ENCODE results near the gene PLSCR5.

DNA sequence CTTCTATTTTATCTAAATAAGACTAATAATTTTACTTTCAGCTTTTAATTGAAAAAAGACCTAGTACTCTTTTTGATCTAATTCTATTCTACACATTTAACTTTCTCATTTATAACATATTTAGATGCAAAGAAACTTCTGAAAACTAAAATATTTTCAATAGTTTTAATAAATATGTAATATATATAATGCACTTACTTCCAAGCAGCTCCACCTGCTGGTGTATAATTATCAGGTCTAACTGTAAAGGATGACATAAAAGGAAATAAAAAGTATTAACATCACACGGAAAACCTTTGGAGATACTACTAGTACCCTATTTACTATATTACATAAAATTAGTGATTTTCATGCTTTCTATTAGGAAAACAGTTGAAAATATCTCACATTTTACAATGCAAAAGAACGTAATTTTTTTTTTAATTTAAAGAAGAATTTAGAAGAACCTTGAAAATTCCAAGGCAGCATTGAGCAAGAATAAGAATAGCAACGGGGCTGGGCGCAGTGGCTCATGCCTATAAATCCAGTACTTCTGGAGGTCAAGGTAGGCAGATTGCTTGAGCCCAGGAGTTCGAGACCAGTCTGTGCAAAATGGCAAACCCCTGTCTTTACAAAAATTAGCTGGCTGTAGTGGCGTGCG lies 10.2 kb downstream of the PLSCR5 start:
- TF ChIP-seq, protein P1, sequence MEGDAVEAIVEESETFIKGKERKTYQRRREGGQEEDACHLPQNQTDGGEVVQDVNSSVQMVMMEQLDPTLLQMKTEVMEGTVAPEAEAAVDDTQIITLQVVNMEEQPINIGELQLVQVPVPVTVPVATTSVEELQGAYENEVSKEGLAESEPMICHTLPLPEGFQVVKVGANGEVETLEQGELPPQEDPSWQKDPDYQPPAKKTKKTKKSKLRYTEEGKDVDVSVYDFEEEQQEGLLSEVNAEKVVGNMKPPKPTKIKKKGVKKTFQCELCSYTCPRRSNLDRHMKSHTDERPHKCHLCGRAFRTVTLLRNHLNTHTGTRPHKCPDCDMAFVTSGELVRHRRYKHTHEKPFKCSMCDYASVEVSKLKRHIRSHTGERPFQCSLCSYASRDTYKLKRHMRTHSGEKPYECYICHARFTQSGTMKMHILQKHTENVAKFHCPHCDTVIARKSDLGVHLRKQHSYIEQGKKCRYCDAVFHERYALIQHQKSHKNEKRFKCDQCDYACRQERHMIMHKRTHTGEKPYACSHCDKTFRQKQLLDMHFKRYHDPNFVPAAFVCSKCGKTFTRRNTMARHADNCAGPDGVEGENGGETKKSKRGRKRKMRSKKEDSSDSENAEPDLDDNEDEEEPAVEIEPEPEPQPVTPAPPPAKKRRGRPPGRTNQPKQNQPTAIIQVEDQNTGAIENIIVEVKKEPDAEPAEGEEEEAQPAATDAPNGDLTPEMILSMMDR (IDR thresholded peaks at IDR 0.05) = peak in 1 of 3 experiments; percentile 32
- no peak for TF ChIP-seq POLR2A (IDR thresholded peaks at IDR 0.05)
